Transverse colon (tissue), 4 donors: Measurements from ENCODE around the gene BLOC1S6.

Experiments used
- EP300 ChIP-seq: sonication (generic); formaldehyde crosslinking; IDR thresholded peaks from one replicate; pipeline ENCODE4 v1.6.1; 2017; ENCODE audit warnings: antibody characterized with exemption, low read depth
- POLR2A ChIP-seq: fragments of 450-650 bp; IDR thresholded peaks from one replicate; pipeline ENCODE4 v1.6.1; 2016; ENCODE audit warnings: antibody characterized with exemption, mild to moderate bottlenecking, moderate library complexity
- POLR2AphosphoS5 ChIP-seq, 3 donors: sonication (generic); formaldehyde crosslinking; IDR thresholded peaks; one replicate each; pipeline ENCODE4 v1.6.1; 2016; ENCODE audit warnings: antibody characterized with exemption in 3 of 3
- TF ChIP-seq, protein P1 (sequence below), 5 experiments: fragments of 200-600 bp in 3 of 5; fragments of 450-650 bp in 2 of 5; sonication (generic) in 3 of 5; IDR thresholded peaks; 1 replicate in 2 of 5; 2 replicates in 3 of 5; pipeline ENCODE4 v1.5.1; 2016 to 2017; ENCODE audit warnings: antibody characterized with exemption in 5 of 5, inconsistent platforms in 3 of 5, mild to moderate bottlenecking in 2 of 5, moderate library complexity in 1 of 5

DNA sequence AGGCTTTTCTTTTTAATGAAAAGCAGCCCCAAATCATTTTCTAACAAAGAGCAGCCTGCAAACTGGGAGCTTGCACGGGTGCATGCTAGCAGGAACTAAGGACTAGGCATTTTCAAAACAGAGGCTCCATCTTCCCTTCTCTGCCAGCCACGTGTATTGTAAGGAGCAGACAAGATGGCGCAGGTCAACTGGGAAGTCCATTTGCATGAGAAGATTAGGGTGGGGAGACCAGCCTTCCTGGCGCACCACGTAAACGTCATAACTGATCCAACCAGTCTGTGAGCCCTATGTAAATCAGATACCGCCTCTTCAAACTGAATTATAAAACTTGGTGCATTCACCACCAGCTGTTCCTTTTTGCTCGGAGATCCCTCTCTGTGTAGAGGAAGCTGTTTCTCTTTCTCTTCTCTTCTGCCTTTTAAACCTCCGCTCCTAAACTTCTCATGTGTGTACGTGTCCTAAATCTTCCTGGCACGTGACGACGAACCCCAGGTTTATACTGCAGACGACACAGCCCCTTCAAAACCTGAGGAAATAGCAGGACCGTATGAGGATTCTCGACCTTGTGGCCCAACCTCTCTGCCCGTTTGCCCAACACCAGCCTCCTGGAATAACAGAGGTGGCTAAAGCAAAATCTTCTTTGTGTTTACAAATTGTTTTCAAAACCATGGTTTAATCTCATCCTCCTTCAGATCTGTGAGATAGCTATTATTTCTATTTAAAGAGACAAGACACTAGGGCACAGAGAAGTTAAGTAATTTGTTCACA is 38.2 kb upstream of the BLOC1S6 start:
- TF ChIP-seq, protein P1, sequence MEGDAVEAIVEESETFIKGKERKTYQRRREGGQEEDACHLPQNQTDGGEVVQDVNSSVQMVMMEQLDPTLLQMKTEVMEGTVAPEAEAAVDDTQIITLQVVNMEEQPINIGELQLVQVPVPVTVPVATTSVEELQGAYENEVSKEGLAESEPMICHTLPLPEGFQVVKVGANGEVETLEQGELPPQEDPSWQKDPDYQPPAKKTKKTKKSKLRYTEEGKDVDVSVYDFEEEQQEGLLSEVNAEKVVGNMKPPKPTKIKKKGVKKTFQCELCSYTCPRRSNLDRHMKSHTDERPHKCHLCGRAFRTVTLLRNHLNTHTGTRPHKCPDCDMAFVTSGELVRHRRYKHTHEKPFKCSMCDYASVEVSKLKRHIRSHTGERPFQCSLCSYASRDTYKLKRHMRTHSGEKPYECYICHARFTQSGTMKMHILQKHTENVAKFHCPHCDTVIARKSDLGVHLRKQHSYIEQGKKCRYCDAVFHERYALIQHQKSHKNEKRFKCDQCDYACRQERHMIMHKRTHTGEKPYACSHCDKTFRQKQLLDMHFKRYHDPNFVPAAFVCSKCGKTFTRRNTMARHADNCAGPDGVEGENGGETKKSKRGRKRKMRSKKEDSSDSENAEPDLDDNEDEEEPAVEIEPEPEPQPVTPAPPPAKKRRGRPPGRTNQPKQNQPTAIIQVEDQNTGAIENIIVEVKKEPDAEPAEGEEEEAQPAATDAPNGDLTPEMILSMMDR (IDR thresholded peaks at IDR 0.05) = no peak
- no peak for TF ChIP-seq POLR2AphosphoS5 (IDR thresholded peaks at IDR 0.05)
- TF ChIP-seq EP300 = no peak
- TF ChIP-seq POLR2A = no peak
